Measurements from ENCODE around the gene GGA2. TPM values are rescaled to one million over a fixed set of nuclear protein-coding genes. Genes with fewer than 3 reads are reported as not detected.

GGA2 gene
- total and polyA plus RNA-seq, 2 donors (not counting 1 experiment from before 2014, with no cell fraction given) = 19.5 to 29.6 TPM

DNA sequence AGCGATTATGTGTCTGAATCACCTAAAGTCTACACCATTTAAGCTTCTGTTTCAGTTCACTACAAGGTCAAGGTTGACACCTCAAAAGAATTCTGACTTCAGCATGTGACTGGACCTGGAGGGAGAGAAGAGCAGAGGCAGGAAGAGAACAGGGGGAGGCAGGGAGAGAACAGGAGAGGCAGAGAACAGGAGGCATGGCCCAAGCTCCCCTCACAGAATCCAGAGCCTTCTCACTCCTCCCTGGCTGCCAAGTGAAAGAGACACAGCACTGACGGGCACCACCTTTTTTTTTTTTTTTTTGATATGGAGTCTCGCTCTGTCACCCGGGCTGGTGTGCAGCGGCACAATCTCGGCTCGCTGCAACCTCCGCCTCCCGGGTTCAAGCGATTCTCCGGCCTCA lies 11.4 kb downstream of the GGA2 start:
- Histone ChIP-seq H3K9me3 (ENCODE audit: control insufficient read depth, insufficient read depth, low read depth, low read length) (no peaks in the 10 kb centered on the region), H3K4me2 (ENCODE audit: extremely low read depth, insufficient read depth, low read length) (no peak overlapping the region), H4K20me1 (ENCODE audit: control insufficient read depth, extremely low read depth, insufficient read depth, low read length) (peaks cover 1% of the 10 kb centered on the region), H3K9ac (ENCODE audit: insufficient read depth, low read length) (no peak overlapping the region), H3K79me2 (ENCODE audit: control insufficient read depth, insufficient read depth, low read length) (peaks cover 10% of the 10 kb centered on the region), H3K4me3 (replicated peaks in 1 of 4; ENCODE audit: control extremely low read depth in 1 of 4, insufficient read depth in 1 of 4, low read depth in 3 of 4, low read length in 4 of 4) (no peak overlapping the region), H3K4me1 (ENCODE audit: control insufficient read depth, extremely low read depth, insufficient read depth, low read length) (no peaks in the 10 kb centered on the region), H3K27ac (ENCODE audit: insufficient read depth, low read length) (no peak overlapping the region), H3K27me3 (ENCODE audit: control insufficient read depth, insufficient read depth, low read length) (no peaks in the 10 kb centered on the region), H3K36me3 (ENCODE audit: control insufficient read depth, insufficient read depth, low read length) (peaks cover 6% of the 10 kb centered on the region), H2AFZ (ENCODE audit: low read length) (no peak overlapping the region)
- TF ChIP-seq EZH2 (IDR thresholded peaks at IDR 0.05; ENCODE audit: low read length, missing control alignments) = no peak
- TF ChIP-seq, protein P1, sequence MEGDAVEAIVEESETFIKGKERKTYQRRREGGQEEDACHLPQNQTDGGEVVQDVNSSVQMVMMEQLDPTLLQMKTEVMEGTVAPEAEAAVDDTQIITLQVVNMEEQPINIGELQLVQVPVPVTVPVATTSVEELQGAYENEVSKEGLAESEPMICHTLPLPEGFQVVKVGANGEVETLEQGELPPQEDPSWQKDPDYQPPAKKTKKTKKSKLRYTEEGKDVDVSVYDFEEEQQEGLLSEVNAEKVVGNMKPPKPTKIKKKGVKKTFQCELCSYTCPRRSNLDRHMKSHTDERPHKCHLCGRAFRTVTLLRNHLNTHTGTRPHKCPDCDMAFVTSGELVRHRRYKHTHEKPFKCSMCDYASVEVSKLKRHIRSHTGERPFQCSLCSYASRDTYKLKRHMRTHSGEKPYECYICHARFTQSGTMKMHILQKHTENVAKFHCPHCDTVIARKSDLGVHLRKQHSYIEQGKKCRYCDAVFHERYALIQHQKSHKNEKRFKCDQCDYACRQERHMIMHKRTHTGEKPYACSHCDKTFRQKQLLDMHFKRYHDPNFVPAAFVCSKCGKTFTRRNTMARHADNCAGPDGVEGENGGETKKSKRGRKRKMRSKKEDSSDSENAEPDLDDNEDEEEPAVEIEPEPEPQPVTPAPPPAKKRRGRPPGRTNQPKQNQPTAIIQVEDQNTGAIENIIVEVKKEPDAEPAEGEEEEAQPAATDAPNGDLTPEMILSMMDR (conservative IDR thresholded peaks at IDR 0.05 in 1 of 2, IDR thresholded peaks at IDR 0.05 in 1 of 2; ENCODE audit: low read depth in 1 of 2, low read length in 2 of 2) = no peak
- no peak for DNase-seq (ENCODE audit: low read depth in 2 of 2)

DNA sequence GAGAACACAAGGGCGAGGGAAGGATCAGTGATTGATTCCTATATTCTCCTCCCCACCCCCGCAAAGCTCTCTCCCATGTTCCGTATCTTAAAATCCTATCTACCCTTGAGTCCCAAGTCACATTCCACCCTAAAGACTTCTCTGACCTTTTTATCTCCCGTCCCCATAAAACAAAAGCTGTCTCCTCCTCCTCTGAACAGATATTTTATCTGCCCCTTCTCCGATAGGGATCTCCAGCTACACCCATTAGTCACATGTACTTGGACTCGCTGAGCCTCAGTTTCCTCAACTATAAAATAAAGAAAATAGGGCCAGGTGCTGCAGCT lies 12.8 kb downstream of the GGA2 start:
- H3K79me2 ChIP-seq (ENCODE audit: control insufficient read depth, insufficient read depth, low read length) = peaks cover 8% of the 10 kb centered on the region
- H3K36me3 ChIP-seq (ENCODE audit: control insufficient read depth, insufficient read depth, low read length) = peaks cover 11% of the 10 kb centered on the region
- H3K9me3 ChIP-seq (ENCODE audit: control insufficient read depth, insufficient read depth, low read depth, low read length) = no peaks in the 10 kb centered on the region
- peaks cover 1% of the 10 kb centered on the region for H4K20me1 ChIP-seq (ENCODE audit: control insufficient read depth, extremely low read depth, insufficient read depth, low read length)
- H3K9ac ChIP-seq (ENCODE audit: insufficient read depth, low read length) = no peak overlapping the region
- peak overlapping the region; percentile 35 for H3K4me2 ChIP-seq (ENCODE audit: extremely low read depth, insufficient read depth, low read length)
- TF ChIP-seq, protein P1 (conservative IDR thresholded peaks at IDR 0.05 in 1 of 2, IDR thresholded peaks at IDR 0.05 in 1 of 2; ENCODE audit: low read depth in 1 of 2, low read length in 2 of 2) = no peak
- no peak for TF ChIP-seq EZH2 (IDR thresholded peaks at IDR 0.05; ENCODE audit: low read length, missing control alignments)
- no peak overlapping the region for H2AFZ ChIP-seq (ENCODE audit: low read length)
- no peaks in the 10 kb centered on the region for H3K4me1 ChIP-seq (ENCODE audit: control insufficient read depth, extremely low read depth, insufficient read depth, low read length)
- no peak for DNase-seq (ENCODE audit: low read depth in 2 of 2)
- no peaks in the 10 kb centered on the region for H3K27me3 ChIP-seq (ENCODE audit: control insufficient read depth, insufficient read depth, low read length)
- H3K4me3 ChIP-seq (replicated peaks in 1 of 4; ENCODE audit: control extremely low read depth in 1 of 4, insufficient read depth in 1 of 4, low read depth in 3 of 4, low read length in 4 of 4) = no peak overlapping the region
- H3K27ac ChIP-seq (ENCODE audit: insufficient read depth, low read length) = no peak overlapping the region

DNA sequence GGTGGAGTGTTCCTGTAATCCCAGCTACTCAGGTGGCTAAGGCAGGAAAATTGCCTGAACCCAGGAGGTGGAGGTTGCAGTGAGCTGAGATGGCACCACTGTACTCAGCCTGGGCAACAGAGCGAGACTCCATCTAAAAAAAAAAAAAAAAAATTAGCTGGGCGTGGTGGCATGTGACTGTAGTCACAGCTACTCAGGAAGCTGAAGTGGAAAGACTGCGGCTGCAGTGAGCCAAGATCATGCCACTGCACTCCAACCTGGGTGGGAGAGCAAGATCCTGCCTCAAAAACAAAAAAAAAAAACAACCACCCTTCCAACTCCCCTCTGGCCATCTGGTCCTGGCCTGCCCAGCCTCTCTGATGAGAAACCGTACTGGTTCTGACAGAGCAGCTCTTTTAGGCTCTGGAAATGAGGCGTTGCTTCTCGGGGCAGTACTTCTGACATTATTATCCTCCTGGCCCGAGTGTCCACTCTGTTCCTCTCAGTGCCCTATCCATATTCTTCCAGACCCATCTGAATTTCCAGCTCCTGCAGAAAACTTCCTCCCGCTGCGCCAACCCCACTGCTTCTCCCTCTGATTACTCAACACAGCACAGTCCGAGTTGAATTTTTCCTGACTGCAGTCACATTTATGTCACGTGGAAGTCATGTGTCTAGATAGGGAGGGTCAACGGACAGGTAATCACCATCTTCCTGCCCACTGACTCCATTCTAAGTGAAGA lies 13.3 kb downstream of the GGA2 start:
- Histone ChIP-seq H3K4me2 (ENCODE audit: extremely low read depth, insufficient read depth, low read length) (peak overlapping the region; percentile 35), H2AFZ (ENCODE audit: low read length) (no peak overlapping the region), H3K79me2 (ENCODE audit: control insufficient read depth, insufficient read depth, low read length) (peaks cover 5% of the 10 kb centered on the region), H3K4me1 (ENCODE audit: control insufficient read depth, extremely low read depth, insufficient read depth, low read length) (no peaks in the 10 kb centered on the region), H4K20me1 (ENCODE audit: control insufficient read depth, extremely low read depth, insufficient read depth, low read length) (no peaks in the 10 kb centered on the region), H3K27ac (ENCODE audit: insufficient read depth, low read length) (no peak overlapping the region), H3K27me3 (ENCODE audit: control insufficient read depth, insufficient read depth, low read length) (no peaks in the 10 kb centered on the region), H3K36me3 (ENCODE audit: control insufficient read depth, insufficient read depth, low read length) (peaks cover 9% of the 10 kb centered on the region), H3K4me3 (replicated peaks in 1 of 4; ENCODE audit: control extremely low read depth in 1 of 4, insufficient read depth in 1 of 4, low read depth in 3 of 4, low read length in 4 of 4) (no peak overlapping the region), H3K9ac (ENCODE audit: insufficient read depth, low read length) (no peak overlapping the region), H3K9me3 (ENCODE audit: control insufficient read depth, insufficient read depth, low read depth, low read length) (no peaks in the 10 kb centered on the region)
- TF ChIP-seq EZH2 (IDR thresholded peaks at IDR 0.05; ENCODE audit: low read length, missing control alignments) = no peak
- TF ChIP-seq, protein P1 (conservative IDR thresholded peaks at IDR 0.05 in 1 of 2, IDR thresholded peaks at IDR 0.05 in 1 of 2; ENCODE audit: low read depth in 1 of 2, low read length in 2 of 2) = no peak
- peak in 1 of 2 donors; percentile 20 for DNase-seq (ENCODE audit: low read depth in 2 of 2)
